Measurements from ENCODE around the gene GMCL1. TPM values are rescaled to one million over a fixed set of nuclear protein-coding genes. Genes with fewer than 3 reads are reported as not detected.
A peak's percentile ranks its signal among the peaks of the same experiment; 100 is the strongest.

GMCL1 gene
- total RNA-seq, 1 experiment from 2014 or later = 13.8 TPM

GRCh38 chr2:69781321-69782248 lies 47.9 kb upstream of the GMCL1 start:
- peaks cover 62% of the 10 kb centered on the region for H3K4me1 ChIP-seq
- Mint-ChIP-seq H3K4me1 (ENCODE audit: low read depth, unreplicated experiment) (peaks cover 39% of the 10 kb centered on the region), H3K27ac (ENCODE audit: unreplicated experiment) (peak overlapping the region; percentile 16), H3K27me3 (ENCODE audit: insufficient read depth, unreplicated experiment) (no peaks in the 10 kb centered on the region), H3K9me3 (ENCODE audit: unreplicated experiment) (no peaks in the 10 kb centered on the region), H3K4me3 (ENCODE audit: unreplicated experiment) (no peak overlapping the region), H3K36me3 (ENCODE audit: insufficient read depth, unreplicated experiment) (peaks cover 4% of the 10 kb centered on the region)
- TF ChIP-seq CTCF (IDR thresholded peaks at IDR 0.05; ENCODE audit: insufficient read depth in 1 of 2, low read depth in 1 of 2, low read length in 1 of 2, severe bottlenecking in 1 of 2, unreplicated experiment in 1 of 2) = no peak
- H3K4me3 ChIP-seq (ENCODE audit: low read depth, low read length) = no peak overlapping the region
- ChIA-PET POLR2A (interaction anchor here (0.5 to 0.7 kb wide), 3 partner anchors 35 to 512 kb away, joined by 3 to 10 read pairs (median 5); partner anchors contain the start of gene NFU1), CTCF (interaction anchor here (0.6 to 1.0 kb wide), 4 partner anchors 14 to 57 kb away, joined by 3 to 8 read pairs (median 4); no protein-coding TSS in a partner anchor)
- no peaks in the 10 kb centered on the region for H3K27me3 ChIP-seq (replicated peaks; ENCODE audit: control insufficient read depth, insufficient read depth, low read length)
- intact Hi-C loops (cut with micrococcal nuclease; ENCODE audit: unreplicated experiment) = loop anchor here (1.0 to 2.0 kb wide), 5 partner anchors 8 to 47 kb away; no protein-coding TSS in a partner anchor
- DNase-seq = peak; percentile 67 to 79
- BruUV-seq (replicated peaks) = no TSS peak
- peaks cover 2% of the 10 kb centered on the region for H3K36me3 ChIP-seq (ENCODE audit: control insufficient read depth, insufficient read depth, low read length)
- H3K9me3 ChIP-seq = peaks cover 2% of the 10 kb centered on the region

- Histone ChIP-seq H3K27me3 (replicated peaks; ENCODE audit: control insufficient read depth, insufficient read depth, low read length) (no peaks in the 10 kb centered on the region), H3K9me3 (no peaks in the 10 kb centered on the region), H3K4me1 (peaks cover 54% of the 10 kb centered on the region), H3K4me3 (ENCODE audit: low read depth, low read length) (no peak overlapping the region), H3K36me3 (ENCODE audit: control insufficient read depth, insufficient read depth, low read length) (peaks cover 6% of the 10 kb centered on the region)
- no peaks in the 10 kb centered on the region for H3K9me3 Mint-ChIP-seq (ENCODE audit: unreplicated experiment)
- ChIA-PET CTCF (no interaction called here), POLR2A (no interaction called here)
- H3K4me3 Mint-ChIP-seq (ENCODE audit: unreplicated experiment) = no peak overlapping the region
- H3K36me3 Mint-ChIP-seq (ENCODE audit: insufficient read depth, unreplicated experiment) = peaks cover 19% of the 10 kb centered on the region
- no TSS peak for BruUV-seq (replicated peaks)
- TF ChIP-seq CTCF (IDR thresholded peaks at IDR 0.05; ENCODE audit: insufficient read depth in 1 of 2, low read depth in 1 of 2, low read length in 1 of 2, severe bottlenecking in 1 of 2, unreplicated experiment in 1 of 2) = no peak
- peaks cover 44% of the 10 kb centered on the region for H3K4me1 Mint-ChIP-seq (ENCODE audit: low read depth, unreplicated experiment)
- no peaks in the 10 kb centered on the region for H3K27me3 Mint-ChIP-seq (ENCODE audit: insufficient read depth, unreplicated experiment)
- peak overlapping the region; percentile 44 for H3K27ac Mint-ChIP-seq (ENCODE audit: unreplicated experiment)
- intact Hi-C loops (cut with micrococcal nuclease; ENCODE audit: unreplicated experiment) = no loop called here
- no peak for DNase-seq
Measured at GRCh38 chr2:69784228-69784627, 45.2 kb upstream of the GMCL1 start.

- H3K9me3 Mint-ChIP-seq (ENCODE audit: unreplicated experiment) = no peaks in the 10 kb centered on the region
- H3K4me1 Mint-ChIP-seq (ENCODE audit: low read depth, unreplicated experiment) = peaks cover 46% of the 10 kb centered on the region
- Histone ChIP-seq H3K36me3 (ENCODE audit: control insufficient read depth, insufficient read depth, low read length) (peaks cover 6% of the 10 kb centered on the region), H3K27me3 (replicated peaks; ENCODE audit: control insufficient read depth, insufficient read depth, low read length) (no peaks in the 10 kb centered on the region), H3K4me3 (ENCODE audit: low read depth, low read length) (no peak overlapping the region), H3K9me3 (no peaks in the 10 kb centered on the region), H3K4me1 (peaks cover 54% of the 10 kb centered on the region)
- no peaks in the 10 kb centered on the region for H3K27me3 Mint-ChIP-seq (ENCODE audit: insufficient read depth, unreplicated experiment)
- no peak for TF ChIP-seq CTCF (IDR thresholded peaks at IDR 0.05; ENCODE audit: insufficient read depth in 1 of 2, low read depth in 1 of 2, low read length in 1 of 2, severe bottlenecking in 1 of 2, unreplicated experiment in 1 of 2)
- peak overlapping the region; percentile 16 for H3K27ac Mint-ChIP-seq (ENCODE audit: unreplicated experiment)
- CTCF ChIA-PET = interaction anchor here (0.6 kb wide), 1 partner anchor 1258 kb away, joined by 5 read pairs; no protein-coding TSS in a partner anchor
- BruUV-seq (replicated peaks) = no TSS peak
- DNase-seq = no peak
- POLR2A ChIA-PET = no interaction called here
- H3K36me3 Mint-ChIP-seq (ENCODE audit: insufficient read depth, unreplicated experiment) = peaks cover 30% of the 10 kb centered on the region
- no peak overlapping the region for H3K4me3 Mint-ChIP-seq (ENCODE audit: unreplicated experiment)
- intact Hi-C loops (cut with micrococcal nuclease; ENCODE audit: unreplicated experiment) = no loop called here
Measured at GRCh38 chr2:69785358-69785757, 44.1 kb upstream of the GMCL1 start.

Measured in Caco-2 (cell line).